K562 (cell line): ENCODE results near the gene NFATC2.

Experiments used
- CREBBP ChIP-seq: IDR thresholded peaks from one replicate; pipeline ENCODE4 v1.6.1; 2012; ENCODE audit warnings: low read depth, mild to moderate bottlenecking, control low read depth, inconsistent platforms, low read length
- FIP1L1 ChIP-seq: fragments of 200-400 bp; formaldehyde crosslinking; IDR thresholded peaks from 2 replicates; pipeline ENCODE4 v1.6.1; 2018; ENCODE audit warnings: mild to moderate bottlenecking, low read depth, low read length; ENCODE audit not compliant: poor library complexity, severe bottlenecking
- FOXK1 ChIP-seq: sonication (generic); formaldehyde crosslinking; IDR thresholded peaks from 2 replicates; pipeline ENCODE4 v1.8.0; 2022; ENCODE audit warnings: missing genetic modification reagents, mild to moderate bottlenecking, borderline replicate concordance
- NR3C1 ChIP-seq: sonication (generic); formaldehyde crosslinking; IDR thresholded peaks from 2 replicates; pipeline ENCODE4 v1.8.1; 2022; ENCODE audit warnings: missing genetic modification reagents
- POLR2AphosphoS5 ChIP-seq: IDR thresholded peaks from 2 replicates; pipeline ENCODE4 v1.6.1; 2011; ENCODE audit warnings: mild to moderate bottlenecking, low read depth, low read length, moderate library complexity; ENCODE audit not compliant: control insufficient read depth, insufficient read depth
- PTBP1 ChIP-seq: fragments of 200-400 bp; formaldehyde crosslinking; IDR thresholded peaks from 2 replicates; pipeline ENCODE4 v1.6.1; 2017; ENCODE audit warnings: low read depth, low read length
- SRF ChIP-seq, 2 experiments: fragments of 250-450, 450-650 bp in 1 of 2; sonication (Bioruptor Pico) in 1 of 2; sonication (generic) in 1 of 2; formaldehyde crosslinking; IDR thresholded peaks; 2 replicates each; pipeline versions ENCODE4 v1.5.0 to v1.5.1; 2020 to 2022; ENCODE audit warnings: mild to moderate bottlenecking in 1 of 2, missing genetic modification reagents in 1 of 2
- ZNF316 ChIP-seq: fragments of 450-650 bp; IDR thresholded peaks from 2 replicates; pipeline ENCODE4 v1.6.1; 2016
- TF ChIP-seq, protein P1 (sequence below): sonication (generic); formaldehyde crosslinking; IDR thresholded peaks from 2 replicates; pipeline ENCODE4 v1.8.1; 2023; ENCODE audit warnings: mild to moderate bottlenecking, missing genetic modification reagents
- TF ChIP-seq, protein P2 (sequence below): fragments of 250-450 bp; sonication (Bioruptor Pico); IDR thresholded peaks from 2 replicates; pipeline ENCODE4 v1.8.0; 2021; ENCODE audit warnings: moderate library complexity, mild to moderate bottlenecking, inconsistent platforms
- TF ChIP-seq, protein P3 (sequence below): sonication (generic); formaldehyde crosslinking; IDR thresholded peaks from 2 replicates; pipeline ENCODE4 v1.8.0; 2022; ENCODE audit warnings: mild to moderate bottlenecking, low read depth, missing genetic modification reagents
- TF ChIP-seq, protein P4 (sequence below): IDR thresholded peaks from 2 replicates; pipeline ENCODE4 v1.6.1; 2011; ENCODE audit not compliant: insufficient read length; ENCODE audit errors: extremely low read depth
- TF ChIP-seq, protein P5 (sequence below): sonication (generic); formaldehyde crosslinking; IDR thresholded peaks from 2 replicates; pipeline ENCODE4 v1.8.0; 2022; ENCODE audit warnings: missing genetic modification reagents, mild to moderate bottlenecking, borderline replicate concordance
- TF ChIP-seq, protein P6 (sequence below), 3 experiments: fragments of 200-800 bp in 1 of 3; fragments of 250-450 bp in 1 of 3; fragments of 450-650 bp in 1 of 3; sonication (Bioruptor Pico) in 1 of 3; sonication (Bioruptor generic) in 1 of 3; formaldehyde crosslinking in 1 of 3; IDR thresholded peaks; 2 replicates each; pipeline versions ENCODE4 v1.6.1 to v1.8.0; 2016 to 2022; ENCODE audit warnings: mild to moderate bottlenecking in 2 of 3, missing genetic modification characterization in 2 of 3, missing compliant biosample characterization in 1 of 3, moderate library complexity in 1 of 3

DNA sequence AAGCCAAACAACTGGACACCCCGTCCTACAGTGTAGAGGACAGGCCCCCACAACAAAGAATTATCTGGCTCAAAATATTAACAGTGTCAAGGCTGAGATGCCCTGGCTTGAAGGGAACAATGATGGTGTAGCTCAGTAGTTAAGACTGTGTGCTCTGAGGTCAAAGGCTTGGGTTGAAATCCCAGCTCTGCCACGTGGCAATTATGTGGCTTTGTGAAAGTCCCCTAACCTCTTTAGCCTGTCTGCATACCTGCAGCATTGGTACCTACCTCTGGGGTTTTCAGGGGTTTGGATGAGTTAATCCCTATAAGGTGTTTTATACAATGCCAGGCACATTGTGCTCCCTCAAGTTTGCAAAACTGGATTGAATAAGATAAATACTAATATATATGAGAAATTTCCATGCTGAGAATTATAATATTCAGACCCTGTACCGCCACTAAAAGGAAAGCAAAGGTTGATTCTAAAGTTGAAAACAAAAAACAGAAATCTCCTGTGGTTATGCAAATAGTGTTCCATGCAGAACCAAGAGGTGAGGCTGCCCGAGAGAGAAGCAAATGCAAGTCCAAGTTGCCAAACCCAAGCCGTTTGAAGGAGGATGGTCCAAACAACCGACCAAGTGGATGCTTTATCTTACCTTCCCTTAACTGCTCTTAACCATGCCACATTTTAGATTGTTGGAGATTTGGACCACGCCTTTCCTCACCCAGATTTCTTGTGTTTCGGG lies 199.8 kb downstream of the NFATC2 start:
- TF ChIP-seq, protein P1, sequence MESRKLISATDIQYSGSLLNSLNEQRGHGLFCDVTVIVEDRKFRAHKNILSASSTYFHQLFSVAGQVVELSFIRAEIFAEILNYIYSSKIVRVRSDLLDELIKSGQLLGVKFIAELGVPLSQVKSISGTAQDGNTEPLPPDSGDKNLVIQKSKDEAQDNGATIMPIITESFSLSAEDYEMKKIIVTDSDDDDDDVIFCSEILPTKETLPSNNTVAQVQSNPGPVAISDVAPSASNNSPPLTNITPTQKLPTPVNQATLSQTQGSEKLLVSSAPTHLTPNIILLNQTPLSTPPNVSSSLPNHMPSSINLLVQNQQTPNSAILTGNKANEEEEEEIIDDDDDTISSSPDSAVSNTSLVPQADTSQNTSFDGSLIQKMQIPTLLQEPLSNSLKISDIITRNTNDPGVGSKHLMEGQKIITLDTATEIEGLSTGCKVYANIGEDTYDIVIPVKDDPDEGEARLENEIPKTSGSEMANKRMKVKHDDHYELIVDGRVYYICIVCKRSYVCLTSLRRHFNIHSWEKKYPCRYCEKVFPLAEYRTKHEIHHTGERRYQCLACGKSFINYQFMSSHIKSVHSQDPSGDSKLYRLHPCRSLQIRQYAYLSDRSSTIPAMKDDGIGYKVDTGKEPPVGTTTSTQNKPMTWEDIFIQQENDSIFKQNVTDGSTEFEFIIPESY (CRISPR knock-in tag), result no peak
- TF ChIP-seq CREBBP (no peak), POLR2AphosphoS5 (no peak), FIP1L1 (no peak), NR3C1 (CRISPR knock-in tag) (no peak), ZNF316 (no peak), SRF (CRISPR knock-in tag; IDR thresholded peaks at IDR 0.05) (no peak), FOXK1 (CRISPR knock-in tag) (no peak), PTBP1 (no peak)
- TF ChIP-seq, protein P2, sequence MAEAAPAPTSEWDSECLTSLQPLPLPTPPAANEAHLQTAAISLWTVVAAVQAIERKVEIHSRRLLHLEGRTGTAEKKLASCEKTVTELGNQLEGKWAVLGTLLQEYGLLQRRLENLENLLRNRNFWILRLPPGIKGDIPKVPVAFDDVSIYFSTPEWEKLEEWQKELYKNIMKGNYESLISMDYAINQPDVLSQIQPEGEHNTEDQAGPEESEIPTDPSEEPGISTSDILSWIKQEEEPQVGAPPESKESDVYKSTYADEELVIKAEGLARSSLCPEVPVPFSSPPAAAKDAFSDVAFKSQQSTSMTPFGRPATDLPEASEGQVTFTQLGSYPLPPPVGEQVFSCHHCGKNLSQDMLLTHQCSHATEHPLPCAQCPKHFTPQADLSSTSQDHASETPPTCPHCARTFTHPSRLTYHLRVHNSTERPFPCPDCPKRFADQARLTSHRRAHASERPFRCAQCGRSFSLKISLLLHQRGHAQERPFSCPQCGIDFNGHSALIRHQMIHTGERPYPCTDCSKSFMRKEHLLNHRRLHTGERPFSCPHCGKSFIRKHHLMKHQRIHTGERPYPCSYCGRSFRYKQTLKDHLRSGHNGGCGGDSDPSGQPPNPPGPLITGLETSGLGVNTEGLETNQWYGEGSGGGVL (CRISPR knock-in tag), result no peak
- TF ChIP-seq, protein P3, sequence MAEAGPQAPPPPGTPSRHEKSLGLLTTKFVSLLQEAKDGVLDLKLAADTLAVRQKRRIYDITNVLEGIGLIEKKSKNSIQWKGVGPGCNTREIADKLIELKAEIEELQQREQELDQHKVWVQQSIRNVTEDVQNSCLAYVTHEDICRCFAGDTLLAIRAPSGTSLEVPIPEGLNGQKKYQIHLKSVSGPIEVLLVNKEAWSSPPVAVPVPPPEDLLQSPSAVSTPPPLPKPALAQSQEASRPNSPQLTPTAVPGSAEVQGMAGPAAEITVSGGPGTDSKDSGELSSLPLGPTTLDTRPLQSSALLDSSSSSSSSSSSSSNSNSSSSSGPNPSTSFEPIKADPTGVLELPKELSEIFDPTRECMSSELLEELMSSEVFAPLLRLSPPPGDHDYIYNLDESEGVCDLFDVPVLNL (CRISPR knock-in tag), result no peak
- TF ChIP-seq, protein P4, sequence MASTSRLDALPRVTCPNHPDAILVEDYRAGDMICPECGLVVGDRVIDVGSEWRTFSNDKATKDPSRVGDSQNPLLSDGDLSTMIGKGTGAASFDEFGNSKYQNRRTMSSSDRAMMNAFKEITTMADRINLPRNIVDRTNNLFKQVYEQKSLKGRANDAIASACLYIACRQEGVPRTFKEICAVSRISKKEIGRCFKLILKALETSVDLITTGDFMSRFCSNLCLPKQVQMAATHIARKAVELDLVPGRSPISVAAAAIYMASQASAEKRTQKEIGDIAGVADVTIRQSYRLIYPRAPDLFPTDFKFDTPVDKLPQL, result no peak
- TF ChIP-seq, protein P5, sequence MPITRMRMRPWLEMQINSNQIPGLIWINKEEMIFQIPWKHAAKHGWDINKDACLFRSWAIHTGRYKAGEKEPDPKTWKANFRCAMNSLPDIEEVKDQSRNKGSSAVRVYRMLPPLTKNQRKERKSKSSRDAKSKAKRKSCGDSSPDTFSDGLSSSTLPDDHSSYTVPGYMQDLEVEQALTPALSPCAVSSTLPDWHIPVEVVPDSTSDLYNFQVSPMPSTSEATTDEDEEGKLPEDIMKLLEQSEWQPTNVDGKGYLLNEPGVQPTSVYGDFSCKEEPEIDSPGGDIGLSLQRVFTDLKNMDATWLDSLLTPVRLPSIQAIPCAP (CRISPR knock-in tag), result no peak
- TF ChIP-seq, protein P6, sequence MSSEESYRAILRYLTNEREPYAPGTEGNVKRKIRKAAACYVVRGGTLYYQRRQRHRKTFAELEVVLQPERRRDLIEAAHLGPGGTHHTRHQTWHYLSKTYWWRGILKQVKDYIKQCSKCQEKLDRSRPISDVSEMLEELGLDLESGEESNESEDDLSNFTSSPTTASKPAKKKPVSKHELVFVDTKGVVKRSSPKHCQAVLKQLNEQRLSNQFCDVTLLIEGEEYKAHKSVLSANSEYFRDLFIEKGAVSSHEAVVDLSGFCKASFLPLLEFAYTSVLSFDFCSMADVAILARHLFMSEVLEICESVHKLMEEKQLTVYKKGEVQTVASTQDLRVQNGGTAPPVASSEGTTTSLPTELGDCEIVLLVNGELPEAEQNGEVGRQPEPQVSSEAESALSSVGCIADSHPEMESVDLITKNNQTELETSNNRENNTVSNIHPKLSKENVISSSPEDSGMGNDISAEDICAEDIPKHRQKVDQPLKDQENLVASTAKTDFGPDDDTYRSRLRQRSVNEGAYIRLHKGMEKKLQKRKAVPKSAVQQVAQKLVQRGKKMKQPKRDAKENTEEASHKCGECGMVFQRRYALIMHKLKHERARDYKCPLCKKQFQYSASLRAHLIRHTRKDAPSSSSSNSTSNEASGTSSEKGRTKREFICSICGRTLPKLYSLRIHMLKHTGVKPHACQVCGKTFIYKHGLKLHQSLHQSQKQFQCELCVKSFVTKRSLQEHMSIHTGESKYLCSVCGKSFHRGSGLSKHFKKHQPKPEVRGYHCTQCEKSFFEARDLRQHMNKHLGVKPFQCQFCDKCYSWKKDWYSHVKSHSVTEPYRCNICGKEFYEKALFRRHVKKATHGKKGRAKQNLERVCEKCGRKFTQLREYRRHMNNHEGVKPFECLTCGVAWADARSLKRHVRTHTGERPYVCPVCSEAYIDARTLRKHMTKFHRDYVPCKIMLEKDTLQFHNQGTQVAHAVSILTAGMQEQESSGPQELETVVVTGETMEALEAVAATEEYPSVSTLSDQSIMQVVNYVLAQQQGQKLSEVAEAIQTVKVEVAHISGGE (CRISPR knock-in tag; IDR thresholded peaks at IDR 0.05), result no peak
